T-helper 2 cell (primary cell): ENCODE measurements around the gene PTPN14.

Experiments used
- DNase-seq, 5 experiments: peaks; one replicate each; pipeline versions ENCODE4 v3.0.0 to v3.0.0-alpha.2; 2012 to 2022

PTPN14 gene

GRCh38 chr1:214361636-214362035 lies 189.8 kb downstream of the PTPN14 start:
- DNase-seq: no peak

- DNase-seq: no peak
Measured at GRCh38 chr1:214360525-214361164, 190.8 kb downstream of the PTPN14 start.

DNA sequence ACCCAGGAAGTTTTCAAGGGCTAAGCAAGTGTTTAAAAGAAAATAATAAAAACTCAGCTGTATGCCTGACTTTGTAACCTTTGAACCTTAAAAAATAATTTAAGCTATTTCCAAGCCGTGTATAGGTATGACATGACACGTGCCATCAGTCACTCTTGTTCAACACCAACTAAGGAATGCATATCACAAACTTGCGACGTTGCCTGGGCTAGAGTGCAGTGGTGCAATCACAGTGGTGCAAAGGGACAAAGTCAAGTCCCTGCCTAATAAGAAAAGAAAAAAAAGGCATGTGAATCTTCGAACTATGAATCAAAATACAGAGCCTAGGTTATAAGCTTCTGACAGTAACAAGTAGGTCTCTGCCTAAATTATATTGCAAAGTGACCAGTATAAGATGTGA lies 191.3 kb downstream of the PTPN14 start:
- DNase-seq: no peak

DNA sequence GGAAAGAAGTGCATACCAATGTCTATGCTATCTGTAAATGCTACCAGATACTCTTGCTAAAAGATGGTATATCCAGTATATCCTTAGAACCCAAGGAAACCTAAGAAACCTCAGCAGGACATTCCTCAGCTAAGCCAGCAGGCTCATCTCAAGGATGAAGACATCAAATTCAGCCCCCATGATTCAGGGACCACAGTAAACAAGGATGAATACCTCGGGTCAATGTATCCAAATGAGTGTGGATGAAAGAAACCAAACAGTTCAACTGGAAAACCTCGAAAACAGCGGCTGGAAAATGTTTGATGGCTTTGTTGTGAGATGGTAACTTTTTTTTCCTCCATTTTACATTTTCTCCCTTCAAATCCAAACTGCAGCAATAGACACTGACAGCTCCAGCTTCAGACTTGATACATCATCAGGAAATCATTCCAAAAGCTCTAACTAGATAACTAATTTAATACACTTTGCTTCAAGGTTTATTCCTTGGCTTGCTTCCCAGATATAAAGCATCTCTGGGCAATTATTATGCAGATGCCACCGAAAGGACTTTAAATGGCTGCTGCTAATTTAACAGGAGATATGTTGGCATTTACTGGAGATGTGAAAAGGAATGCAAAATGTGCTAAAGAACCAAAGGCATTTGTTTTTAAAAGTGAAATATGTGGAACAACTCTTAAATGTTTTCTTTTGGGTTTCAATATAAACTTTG lies 196.8 kb downstream of the PTPN14 start:
- DNase-seq: no peak

GRCh38 chr1:214352838-214353237 lies 198.6 kb downstream of the PTPN14 start:
- DNase-seq: no peak

DNA sequence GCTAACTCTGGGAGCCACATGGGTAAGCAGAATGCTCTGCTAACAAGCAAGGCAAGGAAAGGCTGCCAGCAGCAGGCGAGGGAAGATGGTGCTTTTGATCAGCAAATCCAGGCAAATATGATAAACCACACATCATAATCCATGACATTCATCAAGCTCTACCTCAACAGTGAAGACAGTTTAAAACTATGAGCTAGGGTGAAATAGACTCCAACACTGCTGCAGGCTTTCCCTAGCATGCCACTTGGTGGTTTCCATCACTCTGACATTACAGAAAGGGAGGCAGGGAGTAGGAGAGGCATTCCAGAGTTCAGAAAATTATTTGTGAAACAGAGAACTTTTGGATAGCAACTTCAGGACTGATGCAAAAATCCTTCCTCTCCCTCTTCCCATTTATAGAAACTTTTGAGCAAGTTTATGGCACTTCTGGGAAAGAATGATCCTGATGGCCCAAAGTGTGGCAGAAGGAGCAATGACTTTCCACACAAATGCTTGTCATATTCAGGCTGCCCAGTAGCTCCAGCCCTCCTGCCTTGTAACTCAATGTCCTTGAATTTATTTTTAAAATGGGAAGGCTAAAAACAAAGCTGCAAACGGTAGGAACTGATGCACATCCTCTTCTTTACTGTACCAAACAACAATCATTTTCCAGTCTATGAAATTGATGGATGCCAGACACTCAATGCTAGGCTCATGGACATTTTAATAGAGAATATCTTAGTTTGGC lies 199.7 kb downstream of the PTPN14 start:
- no peak for DNase-seq

DNA sequence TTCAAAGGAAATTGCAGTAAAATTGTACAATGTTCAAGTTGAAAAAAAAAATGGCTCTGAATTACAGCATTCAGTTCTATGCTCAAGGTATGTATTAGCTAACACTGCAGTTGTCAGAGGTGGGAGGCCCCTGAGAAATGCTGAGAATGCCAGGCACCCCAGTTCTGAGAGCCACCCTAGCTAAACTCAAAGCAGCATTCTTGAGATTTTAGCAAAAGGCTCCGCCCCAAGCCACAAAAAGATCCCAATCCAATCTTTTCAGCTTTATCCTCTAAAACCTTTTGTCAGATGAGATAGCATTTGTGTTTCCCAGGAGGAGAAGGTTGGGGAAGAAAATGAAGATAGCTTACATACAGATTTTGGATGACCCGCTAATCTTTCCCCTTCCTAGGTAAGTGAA lies 201.6 kb downstream of the PTPN14 start:
- DNase-seq: no peak

GRCh38 chr1:214349008-214349407 lies 202.4 kb downstream of the PTPN14 start:
- DNase-seq: no peak

- DNase-seq: no peak
Measured at GRCh38 chr1:214344897-214345296, 206.5 kb downstream of the PTPN14 start.

- no peak for DNase-seq
Measured at GRCh38 chr1:214342525-214342924, 208.9 kb downstream of the PTPN14 start.

GRCh38 chr1:214341932-214342331 lies 209.5 kb downstream of the PTPN14 start:
- no peak for DNase-seq

DNA sequence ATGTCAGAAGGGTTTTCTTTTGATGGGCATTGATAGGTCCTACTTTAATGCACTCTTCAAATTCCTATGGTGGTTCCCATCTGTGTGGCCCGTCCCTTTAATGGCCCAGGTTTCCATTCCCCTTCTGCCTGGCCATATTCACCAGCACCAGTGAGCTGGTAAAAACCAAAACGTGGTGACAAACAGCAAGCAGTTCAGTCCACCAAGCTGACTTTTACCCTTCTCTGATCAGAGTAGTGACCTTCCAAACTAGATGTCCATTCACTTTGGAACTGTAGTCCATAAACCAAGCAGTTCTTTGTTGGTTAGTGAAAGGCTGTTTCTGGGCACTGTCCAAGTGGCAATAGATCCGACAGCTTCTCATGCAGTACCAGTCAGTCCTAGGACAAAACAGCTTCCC lies 209.9 kb downstream of the PTPN14 start:
- no peak for DNase-seq

DNA sequence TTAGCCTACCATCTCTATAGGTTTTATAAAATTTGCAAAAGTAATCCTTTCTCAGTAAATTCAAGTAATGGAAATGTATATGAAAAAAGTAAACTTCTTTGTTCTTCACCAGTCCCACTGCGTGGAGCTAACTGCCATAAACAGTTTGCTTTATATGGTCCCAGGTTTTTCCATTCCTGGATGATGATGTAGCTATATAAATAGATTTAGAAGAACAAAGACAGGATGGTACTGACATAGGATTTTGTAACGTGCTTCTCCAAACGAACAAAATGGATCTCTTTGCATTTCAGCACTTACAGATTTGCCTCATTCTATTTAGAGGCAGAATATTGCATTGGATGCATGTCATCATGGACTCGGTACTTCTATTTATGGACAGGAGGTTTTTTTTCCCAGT lies 213.2 kb downstream of the PTPN14 start:
- no peak for DNase-seq

GRCh38 chr1:214337511-214337910 lies 213.9 kb downstream of the PTPN14 start:
- no peak for DNase-seq

- DNase-seq: no peak
Measured at GRCh38 chr1:214337015-214337414, 214.4 kb downstream of the PTPN14 start.

DNA sequence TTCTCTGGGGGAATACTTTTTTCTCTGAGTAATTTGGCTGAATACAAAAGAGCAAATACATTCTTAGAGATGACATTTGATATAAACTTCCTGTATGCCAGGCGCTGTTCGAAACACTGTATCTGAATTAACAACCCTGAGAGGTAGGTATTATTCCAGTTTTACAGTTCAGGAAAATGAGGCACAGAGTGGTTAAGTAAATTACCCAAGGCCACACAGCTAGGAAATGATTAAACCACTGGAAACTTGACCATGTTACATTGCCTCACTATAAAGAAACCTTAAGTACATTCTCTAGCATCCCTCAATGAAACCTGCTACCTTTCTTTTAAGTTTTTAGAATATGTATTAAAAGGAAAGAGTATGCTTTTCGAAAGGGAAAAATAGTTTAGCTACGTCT lies 215.8 kb downstream of the PTPN14 start:
- no peak for DNase-seq

- DNase-seq: peak in 1 of 5 experiments; percentile 64
Measured at GRCh38 chr1:214332946-214333798, 218.2 kb downstream of the PTPN14 start.

DNA sequence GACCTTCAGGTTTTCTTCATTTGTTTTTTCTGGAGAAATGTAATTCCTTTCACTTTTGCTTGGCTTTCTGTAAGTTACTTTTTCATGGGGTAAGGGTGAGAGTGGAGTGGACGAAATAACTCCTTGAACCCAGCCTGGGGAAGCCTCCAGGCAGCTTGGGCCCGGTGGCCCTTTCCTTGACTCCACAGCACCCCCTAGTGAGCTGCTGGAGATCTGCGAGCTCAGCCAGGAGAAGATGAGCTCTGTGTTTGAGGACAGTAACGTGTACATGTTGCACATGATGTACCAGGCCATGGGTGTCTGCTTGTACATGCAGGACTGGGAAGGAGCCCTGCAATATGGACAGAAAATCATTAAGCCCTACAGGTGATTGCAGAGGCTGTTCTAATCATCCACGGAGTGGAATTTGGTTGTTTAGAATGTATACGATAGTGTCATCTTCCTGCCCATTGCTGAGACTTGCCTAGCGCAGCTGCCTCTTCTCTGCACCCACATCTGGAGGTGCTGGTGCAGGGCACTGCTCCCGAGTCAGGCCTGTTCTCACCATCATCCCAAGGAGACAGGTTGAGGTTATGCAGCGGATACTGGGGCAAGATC lies 219.5 kb downstream of the PTPN14 start:
- peak in 4 of 5 experiments; percentile 16 to 62 (median 24) for DNase-seq

- no peak for DNase-seq
Measured at GRCh38 chr1:214331180-214331579, 220.2 kb downstream of the PTPN14 start.

DNA sequence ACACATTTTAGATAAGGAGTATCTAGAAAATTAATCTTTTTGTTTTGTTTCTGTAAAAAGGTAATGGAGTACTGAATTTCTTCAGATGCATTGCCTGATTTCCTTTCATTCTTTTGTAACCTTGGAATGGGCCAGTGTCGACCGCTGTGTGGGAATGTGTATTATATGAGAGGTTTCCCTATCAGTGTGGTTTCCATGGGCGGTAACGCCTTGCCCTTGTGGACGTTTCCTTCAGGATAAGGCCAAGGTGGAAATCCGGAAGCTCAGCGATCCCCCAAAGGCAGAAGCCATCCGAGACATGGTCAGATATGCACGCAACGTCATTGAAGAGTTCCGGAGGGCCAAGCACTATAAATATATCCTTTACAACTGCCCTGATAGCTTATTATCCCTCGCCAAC lies 220.7 kb downstream of the PTPN14 start:
- no peak for DNase-seq

DNA sequence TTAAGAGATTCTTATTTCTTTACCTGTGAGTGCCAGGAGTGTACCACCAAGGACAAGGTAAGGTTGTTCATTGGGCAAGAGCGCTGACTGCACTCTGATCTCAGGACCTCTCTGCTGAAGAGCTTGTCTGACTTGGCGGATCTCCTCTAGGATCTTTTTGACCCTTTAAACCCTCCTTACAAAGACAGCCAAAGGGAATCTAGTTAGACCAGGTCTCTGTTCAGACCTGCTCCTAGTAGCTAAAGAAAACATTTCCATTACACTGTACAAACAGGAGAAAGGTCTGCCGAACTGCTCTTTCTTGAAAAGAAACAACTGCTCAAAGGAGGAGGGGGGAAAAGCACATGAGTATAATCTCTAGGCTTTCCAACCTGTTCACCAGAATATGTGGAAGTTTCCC lies 221.2 kb downstream of the PTPN14 start:
- DNase-seq: no peak

GRCh38 chr1:214329470-214330220 lies 221.8 kb downstream of the PTPN14 start:
- no peak for DNase-seq
